Daoy (cell line): ENCODE results near the gene HIP1. TPM values are rescaled to one million over a fixed set of nuclear protein-coding genes. Genes with fewer than 3 reads are reported as not detected.
"Not testable (repeated sequence)": the region's sequence is repeated elsewhere in the genome, so short reads cannot be mapped to it uniquely, and the experiment has no call there.

Experiments used
- DNase-seq: peaks from one replicate; pipeline ENCODE4 v3.0.0-alpha.2; 2015; ENCODE audit warnings: low read depth
- total RNA-seq: library from RNA; depleted of rRNA; stranded (reverse); fragments of >200 nt; shearing (Covaris generic); gene quantifications from 2 replicates; pipeline ENCODE4 v1.2.3, GENCODE V29; 2014

HIP1 gene
- total RNA-seq, 1 experiment from 2014 or later = 12.3 TPM

DNA sequence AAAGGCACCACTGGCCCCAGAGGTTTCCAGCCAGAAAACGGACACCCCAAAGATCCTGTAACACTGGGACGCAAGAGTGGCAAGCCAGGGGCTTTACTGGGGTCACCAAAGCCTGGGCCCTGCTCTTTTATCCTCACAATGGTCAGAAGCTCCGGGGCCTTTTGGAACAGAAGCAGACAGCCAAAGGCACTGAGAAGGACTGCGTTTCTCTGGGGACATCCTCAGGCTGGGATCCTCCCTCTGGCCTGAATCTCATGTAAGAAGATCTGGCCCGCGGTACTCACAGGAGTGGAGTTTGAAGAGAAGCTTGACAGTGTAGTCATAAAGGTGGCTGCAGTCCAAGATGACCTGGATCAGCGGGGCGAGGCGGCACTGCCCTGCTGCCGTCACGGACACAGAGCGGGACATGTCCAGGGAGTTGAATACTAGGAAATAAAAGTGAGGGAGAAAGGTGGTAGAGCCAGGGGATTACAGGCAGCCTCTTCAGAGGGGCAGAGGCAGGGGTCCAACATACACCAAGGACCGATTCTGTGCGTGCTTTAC lies 165.2 kb downstream of the HIP1 start:
- DNase-seq = no peak

DNA sequence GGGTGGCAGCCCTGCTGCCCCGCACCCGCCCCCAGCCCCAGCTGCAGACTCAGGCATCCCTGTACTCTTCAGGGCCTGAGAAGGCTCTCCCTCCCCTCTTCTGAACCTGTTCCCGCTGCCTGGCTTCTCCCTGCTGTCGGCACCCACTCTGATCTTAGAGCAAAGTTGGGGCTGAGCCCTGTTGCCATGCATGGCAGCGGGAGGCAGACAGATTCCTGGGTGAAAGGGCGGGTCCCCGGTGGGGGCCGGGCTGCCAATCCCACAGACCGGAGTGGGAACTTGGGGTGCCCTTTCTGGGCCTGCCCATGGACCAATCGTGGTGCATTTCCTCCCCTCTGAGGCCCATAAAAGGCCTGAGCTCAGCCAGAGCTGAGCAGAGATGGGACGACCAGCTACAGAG lies 165.9 kb downstream of the HIP1 start:
- no peak for DNase-seq

DNA sequence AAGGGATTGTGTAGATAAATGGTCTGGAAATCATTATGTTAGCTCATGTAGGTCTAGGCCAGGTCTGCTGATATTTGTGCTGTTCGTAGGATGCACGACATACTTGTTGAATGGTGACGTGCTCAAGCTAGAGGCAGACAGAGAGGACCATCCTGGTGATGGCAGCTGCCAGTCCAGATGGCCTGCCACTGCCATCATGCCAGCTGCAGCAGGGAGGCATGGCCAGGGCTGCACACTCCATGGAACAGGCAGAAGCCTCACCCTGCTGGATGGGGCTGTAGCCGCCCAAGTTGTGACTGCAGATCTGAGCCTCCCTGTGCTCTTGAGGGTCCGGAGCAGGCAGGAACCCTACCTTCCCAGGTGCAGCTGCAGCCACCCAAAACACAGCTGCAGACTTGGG lies 166.3 kb downstream of the HIP1 start:
- no peak for DNase-seq

DNA sequence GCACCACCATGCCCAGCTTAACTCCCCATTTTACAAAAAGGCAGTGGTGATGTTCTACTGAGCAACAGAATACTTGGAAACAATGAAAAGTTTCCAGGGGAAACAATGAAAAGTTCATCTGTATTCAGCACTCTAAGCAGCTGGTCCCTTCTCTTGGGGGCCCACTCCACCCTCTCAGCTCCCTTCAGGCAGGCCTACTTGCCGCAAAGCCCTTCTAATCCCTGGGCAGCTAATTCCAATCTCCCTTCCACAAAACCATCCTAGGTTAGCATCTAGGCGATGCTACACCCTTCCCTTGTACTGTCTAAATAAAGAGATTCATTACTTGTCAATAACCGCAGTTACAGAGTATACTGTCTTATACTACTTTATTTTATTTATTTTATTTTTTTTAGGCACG lies 167.5 kb downstream of the HIP1 start:
- no peak for DNase-seq

DNA sequence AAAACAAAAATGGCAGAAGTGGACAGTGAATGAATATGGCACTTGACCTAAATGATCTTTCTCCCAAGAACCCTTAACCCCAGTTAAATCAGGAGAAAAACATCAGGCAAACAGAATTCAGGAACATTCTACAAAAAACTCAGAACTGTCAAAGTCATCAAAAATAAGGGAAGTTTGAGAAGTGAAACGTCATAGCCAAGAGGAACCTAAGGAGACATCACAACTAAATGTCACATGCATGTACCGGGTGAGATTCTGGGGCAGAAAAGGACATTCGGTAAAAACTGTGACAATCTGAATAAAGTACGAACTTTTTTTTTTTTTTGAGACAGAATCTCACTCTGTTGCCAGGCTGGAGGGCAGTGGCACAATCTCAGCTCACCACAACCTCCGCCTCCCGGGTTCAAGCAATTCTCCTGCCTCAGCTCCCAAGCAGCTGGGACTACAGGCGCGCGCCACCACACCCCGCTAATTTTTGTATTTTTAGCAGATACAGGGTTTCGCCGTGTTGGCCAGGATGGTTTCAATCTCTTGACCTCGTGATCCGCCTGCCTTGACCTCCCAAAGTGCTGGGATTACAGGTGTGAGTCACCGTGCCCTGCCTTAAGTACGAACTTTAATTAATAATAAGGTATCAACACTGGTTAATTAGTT lies 169.0 kb downstream of the HIP1 start:
- not testable (repeated sequence) for DNase-seq

DNA sequence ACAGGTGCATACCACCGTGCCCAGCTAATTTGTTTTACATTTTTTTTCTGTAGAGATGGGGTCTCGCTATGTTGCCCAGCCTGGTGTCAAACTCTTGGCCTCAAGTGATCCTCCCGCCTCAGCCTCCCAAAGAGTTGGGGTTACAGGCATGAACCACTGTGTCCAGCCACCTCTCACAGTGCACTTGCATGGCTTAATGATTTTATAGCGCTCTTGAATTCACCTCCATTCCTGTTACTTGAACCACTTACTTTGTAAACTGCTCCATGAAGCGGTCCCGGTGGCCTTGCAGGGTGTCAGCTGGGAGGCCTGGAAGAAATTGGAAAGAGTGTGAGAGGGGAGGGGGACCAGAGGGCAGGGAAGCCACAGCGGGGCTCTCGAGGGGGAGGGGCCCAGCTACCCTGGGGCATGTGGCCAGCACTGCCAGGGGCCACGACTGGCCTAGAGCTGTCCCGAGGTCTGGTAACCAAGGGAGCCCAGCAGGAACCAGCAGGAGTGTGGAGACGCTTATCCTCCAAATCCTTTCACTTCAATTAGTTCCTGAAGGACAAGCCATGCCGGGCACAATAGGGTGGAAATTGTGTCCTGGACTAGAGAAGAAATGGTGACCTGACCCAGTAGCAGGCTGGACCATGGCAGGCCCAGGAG lies 170.7 kb downstream of the HIP1 start:
- no peak for DNase-seq

DNA sequence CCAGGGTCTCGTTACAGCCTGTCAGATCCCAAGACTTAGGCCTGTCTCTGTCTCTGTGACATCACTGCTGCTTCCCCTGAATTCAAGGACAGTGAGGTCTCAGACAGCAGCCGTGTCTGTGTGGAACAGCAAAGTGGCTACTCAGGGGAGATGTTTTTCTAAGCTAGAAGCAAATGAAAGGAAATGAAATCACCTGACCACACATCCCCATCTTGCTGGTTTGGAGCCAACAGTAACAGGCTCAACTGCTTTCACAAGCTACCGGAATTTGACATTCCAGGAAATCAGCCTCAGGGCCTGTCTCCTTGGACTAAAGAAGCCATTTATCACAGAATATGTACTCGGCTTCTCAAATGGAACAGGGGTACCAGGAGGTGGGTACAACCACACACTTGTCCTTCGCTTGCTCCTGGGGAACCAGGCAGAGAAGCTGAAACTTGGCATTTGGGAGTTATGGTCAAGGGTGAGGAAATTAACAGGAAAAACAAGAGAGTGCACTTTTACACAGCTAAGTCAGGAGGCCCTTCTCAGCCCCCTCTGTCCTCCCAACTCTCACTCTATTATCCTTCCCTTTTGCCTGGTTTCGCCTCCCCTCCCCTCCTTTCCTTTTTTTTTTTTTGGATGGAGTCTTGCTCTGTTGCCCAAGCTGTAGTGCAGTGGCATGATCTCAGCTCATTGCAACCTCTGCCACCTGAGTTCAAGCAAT lies 173.5 kb downstream of the HIP1 start:
- peak; percentile 95 for DNase-seq

DNA sequence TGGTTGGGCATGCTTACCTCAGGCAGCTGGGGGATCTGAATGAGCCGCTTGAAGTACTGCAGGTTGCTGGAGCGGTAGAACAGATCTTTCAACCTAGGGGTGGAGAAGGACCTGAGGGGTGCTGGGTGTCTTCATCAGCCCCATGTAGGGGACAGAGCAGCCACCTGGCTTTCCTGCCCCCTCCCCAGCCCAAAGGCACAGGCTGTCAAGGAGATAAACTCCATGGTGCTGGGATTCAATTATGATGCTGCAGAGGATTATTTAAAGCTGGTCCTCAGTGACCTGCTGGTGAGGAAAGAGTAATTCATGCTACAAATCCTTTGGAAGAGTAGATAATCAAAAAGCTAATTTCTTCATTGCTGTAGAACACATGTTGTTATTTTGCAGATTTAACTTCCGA lies 175.6 kb downstream of the HIP1 start:
- no peak for DNase-seq

DNA sequence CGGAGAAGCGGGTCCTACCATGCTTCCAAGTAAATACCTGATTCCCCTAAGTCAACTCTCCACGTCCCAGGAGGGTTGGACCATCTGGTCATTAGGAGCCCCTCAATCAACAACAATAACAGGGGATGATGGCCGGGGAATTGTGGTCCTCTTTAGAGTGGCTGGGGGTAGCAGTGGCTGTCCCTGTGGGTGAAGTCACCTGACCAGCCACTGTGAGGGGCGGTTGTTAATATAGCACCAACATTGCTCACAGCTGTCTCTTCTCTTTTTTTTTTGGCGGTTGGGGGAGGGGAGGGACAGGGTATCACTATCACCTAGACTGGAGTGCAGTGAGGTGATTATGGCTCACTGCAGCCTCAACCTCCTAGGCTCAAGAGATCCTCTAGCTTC lies 178.8 kb downstream of the HIP1 start:
- peak; percentile 13 for DNase-seq

DNA sequence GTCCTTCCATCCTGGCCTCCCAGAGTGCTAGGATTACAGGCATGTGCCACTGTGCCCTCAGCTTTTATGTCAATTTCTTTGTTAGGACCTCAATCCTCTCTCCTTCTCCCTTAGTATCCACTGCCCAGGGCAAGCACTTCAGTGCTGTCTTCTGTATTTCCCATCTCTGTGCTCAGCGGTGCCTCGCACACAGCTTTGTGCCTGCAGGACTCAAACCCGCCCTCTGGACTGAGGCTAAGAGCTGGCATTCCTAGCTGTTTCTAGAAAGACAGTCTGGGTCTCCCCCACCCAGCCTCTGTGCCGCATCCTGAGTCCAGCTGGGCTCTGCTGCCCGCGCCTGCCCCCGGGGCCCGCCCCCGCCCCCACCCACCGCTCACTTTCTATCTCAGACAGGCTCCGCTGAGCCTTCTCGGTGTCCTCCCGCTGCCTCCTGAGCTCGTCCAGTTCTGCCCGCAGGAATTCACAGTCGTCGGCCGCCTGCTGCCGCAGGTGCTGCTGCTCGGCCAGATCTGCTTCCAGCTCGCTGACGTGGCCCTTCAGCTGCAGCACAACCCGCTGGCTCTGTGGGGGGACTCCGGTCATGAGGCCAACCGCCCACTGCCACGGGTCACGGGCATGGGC lies 179.3 kb downstream of the HIP1 start:
- DNase-seq = peak; percentile 77

DNA sequence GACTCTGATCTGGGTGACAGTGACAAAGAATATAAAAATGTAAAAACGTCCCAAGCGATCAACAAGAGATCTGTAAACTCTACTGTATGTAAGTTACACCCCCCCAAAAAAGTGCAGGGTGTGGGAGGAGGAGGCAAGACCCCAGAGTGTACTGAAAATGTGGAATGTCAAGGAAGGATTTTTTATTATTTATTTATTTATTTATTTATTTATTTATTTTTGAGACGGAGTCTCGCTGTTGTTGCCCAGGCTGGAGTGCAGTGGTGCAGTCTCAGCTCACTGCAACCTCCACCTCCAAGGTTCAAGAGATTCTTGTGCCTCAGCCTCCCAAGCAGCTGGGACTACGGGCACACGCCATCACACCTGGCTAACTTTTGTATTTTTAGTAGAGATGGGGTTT lies 181.9 kb downstream of the HIP1 start:
- DNase-seq = not testable (repeated sequence)

DNA sequence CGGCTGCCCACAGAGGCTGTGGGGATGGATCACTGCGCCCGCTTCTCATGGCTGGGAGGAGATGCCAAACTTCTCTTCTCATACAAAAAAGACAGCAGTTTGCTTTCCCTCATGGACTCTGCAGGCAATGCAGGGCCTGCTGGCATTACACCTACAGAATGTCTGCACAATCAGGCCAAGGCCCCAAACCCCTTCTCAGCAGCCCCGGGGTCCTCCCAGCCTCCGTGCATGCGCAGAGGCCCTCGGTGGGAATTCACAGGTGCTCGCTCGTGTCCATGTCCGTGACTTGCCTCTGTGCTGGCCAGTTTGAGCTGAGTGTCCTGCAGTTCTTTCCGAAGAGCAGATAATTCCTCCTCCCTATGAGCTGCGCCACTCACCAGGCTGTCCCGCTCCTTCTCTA lies 183.0 kb downstream of the HIP1 start:
- no peak for DNase-seq

DNA sequence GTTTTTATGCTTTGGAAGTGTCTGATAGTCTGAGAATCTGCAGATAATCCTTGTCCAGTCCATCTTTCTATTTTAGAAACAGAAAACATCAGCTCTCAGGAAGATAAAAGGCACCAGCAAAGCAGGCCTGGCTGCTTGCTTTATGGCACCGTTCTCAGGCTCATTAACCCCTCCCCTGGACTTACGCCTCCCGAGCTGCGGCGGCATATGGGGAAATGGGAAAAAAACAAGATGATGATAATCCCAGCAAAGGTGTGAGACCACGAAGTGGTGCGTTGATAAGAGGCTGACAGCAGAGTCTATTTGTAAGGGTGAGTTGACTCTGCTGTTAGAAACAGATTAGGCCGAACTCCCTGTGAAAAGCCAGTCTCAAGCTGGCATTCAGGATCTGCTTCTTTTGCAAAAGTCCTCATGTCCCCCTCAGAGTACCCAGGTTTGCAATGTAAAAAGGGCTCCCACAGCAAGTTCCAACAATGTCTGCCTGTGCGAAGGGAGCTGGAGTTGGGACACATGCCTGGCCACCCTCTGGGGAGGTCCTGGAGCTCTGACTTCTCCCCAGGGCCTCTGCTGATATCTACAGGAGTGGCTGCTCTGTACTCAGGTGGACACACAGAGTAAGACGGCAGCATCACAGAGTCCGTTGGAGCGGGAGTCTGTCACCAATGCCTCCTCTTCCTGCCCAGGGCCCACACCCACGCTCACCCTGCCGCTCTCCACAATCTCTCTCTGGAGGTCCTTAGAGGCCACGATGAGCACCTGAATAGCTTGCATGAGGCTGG lies 192.3 kb downstream of the HIP1 start:
- no peak for DNase-seq

DNA sequence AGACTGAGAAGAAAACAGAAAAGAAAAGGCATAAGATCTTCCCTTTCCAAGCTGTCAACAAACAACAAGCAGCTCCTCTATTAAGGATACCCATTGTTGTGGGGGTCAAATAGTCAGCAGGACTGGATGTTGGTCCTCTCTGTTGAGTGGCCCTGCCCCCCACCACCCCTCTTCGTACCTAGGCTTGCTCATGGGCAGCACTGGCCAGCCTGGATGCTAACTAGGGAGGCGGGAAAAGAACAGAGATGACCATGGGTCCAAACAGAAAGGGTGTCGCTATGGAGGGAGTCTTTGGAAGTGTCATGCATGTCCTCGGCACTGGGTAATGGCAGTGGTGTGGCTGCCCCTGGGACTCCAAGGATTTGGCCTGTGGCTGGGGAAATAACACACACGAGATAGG lies 201.0 kb downstream of the HIP1 start:
- no peak for DNase-seq

DNA sequence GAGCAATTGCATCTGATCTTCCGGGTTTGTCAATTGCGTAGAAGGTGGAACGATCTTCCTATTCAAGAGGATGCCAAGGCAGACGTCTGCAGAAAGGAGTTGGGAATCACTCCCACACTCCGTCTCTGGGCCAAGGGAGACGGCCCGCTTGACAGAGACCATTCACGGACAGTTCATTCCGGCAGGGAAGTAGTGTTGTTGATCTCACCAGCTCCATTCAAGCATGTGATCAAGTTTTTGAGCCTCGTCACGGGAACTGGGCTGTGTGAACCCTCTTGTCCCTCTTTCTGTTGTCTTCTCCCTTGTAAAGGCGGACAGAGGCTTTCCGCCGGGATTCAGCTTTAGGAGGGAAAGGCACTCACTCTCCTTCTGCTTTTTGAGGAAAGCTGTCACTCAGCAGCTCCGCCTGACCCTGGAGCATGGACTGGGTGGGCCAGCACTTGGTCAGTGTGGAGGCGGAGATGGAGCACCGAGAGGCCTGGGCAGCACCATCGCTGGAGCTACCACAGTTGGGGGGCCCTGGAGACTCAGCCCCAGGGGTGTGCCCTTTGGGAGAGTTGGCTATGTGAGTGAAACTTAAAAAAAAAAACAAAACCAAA lies 201.7 kb downstream of the HIP1 start:
- DNase-seq = no peak

DNA sequence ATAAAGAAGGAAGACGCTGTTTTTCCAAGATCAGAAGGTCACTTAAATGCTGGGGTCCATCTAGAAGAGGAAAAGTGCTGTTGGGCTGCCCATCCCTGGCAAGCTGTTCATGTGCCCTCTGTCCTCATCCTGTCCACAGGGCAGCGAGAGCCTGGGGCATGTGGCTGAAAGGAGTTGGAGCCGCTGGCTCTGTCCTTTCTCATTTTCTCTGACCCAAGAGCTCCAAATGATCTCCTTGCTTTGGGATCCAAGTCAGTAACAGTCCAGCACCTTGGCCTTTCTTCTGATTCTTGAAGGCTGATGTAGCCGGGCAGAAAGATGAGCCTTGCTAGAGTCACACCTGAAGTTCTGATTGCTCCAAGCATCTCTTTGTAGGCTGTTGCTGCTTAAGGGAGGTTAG lies 202.2 kb downstream of the HIP1 start:
- no peak for DNase-seq

DNA sequence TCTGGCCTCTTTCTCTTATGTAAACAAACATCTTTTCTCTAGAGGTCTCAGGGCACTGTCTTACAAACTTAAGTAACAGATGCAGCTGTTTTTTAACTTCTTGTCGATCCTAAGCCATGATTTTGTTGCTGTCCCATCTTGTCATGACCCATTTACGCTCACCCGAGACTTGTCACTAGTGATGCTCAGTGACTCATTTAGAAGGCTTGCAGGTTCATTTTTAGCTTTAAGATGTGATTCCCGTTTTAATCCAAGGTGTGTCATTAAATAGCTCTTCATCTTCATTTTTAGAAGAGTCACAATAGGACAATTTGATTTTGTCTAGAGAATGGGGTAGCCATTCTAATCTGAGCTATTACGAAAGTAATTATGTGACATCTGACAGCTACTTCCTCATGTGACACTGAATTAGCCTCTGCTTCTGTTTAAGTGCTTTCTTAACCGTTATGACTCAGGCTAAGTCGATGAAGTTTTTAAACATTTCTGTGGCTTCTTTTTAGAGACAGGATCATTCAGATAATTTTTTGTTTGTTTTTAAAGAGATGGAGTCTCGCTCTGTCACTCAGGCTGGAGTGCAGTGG lies 203.9 kb downstream of the HIP1 start:
- peak; percentile 60 for DNase-seq

DNA sequence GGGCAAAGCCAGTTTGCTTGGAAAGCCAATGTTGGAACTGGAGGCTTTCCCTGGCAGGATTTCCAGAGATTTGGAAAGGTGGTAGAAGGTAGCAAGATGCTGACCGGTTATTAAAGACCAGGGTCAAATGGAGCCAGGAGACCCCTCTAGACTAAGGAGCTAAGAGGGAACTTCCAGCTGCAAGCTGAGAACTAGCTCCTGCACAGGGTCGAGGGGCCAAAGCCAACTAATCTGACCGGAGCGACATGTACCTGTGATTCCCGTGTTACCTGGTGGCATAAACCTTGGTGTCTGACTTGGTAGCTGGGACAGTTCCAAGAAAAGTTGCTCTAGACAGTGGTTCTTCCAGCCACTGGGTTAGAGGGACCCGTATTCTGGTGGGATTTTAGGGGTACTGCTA lies 204.8 kb downstream of the HIP1 start:
- no peak for DNase-seq

DNA sequence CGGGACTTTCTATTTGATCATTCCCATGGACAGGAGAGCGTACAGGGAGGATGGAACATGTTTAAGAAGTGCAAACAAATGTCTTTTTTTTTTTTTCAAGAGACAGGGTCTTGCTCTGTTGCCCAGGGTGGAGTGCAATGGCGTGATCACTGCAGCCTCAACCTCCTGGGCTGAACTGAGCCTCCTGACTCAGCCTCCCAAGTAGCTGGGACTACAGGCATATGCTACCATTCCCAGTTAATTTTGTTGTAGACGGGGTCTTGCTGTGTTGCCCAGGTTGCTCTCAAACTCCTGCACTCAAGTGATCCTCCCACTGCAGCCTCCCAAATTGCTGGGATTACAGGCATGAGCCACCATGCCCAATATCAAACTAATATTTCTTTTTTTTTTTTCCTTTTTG lies 206.1 kb downstream of the HIP1 start:
- DNase-seq = no peak

DNA sequence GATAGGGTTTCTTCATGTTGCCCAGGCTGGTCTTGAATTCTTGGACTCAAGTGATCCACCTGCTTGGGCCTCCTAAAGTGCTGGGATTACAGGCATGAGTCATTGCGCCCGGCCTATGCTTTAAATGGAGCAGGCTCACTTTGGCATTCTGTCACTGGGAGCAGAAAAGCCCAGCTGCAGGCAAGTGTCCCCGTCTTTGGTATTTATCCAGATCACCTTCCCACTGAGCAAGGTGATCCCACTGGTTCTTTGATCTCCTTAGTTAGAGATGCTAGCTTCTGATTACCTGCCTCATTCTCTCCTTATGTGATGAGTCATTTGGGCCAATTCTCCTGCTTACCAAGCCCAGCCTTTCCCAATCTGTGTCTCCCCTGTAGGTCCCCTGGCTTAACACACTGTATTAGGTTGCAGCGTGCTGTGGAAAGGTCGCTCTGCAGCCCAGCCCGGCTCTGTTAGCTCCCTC lies 207.4 kb downstream of the HIP1 start:
- DNase-seq = peak; percentile 33

DNA sequence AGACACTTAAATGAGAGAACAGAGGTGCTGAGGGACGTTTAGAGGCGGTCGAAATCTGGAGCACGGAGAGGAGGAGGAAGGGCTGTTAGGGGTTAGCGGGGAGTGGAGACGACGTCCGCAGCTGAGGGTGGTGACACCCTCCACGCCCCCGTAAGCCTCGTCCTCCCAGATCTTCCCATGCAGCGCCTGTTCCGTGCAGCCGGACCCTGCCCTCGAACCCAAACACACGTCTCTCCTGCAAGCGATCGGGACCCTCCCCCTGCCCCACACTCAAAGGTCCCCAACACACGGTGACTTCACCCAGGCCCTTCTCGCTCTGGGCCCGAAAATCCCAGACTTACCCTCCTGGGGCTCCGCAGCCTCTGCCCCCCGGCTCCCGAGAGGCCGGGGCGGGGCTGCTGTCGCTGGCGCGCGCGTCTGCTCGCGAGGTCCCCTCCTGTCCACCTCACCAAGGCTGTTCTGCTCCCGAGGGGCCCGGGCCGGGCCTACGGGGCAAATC lies 211.5 kb downstream of the HIP1 start:
- DNase-seq = not testable (repeated sequence)
